Measurements from ENCODE around the gene CLDN16. TPM values are rescaled to one million over a fixed set of nuclear protein-coding genes. Genes with fewer than 3 reads are reported as not detected.

The CLDN16 gene
- total RNA-seq, 2 donors from 2014 or later = not detected

DNA sequence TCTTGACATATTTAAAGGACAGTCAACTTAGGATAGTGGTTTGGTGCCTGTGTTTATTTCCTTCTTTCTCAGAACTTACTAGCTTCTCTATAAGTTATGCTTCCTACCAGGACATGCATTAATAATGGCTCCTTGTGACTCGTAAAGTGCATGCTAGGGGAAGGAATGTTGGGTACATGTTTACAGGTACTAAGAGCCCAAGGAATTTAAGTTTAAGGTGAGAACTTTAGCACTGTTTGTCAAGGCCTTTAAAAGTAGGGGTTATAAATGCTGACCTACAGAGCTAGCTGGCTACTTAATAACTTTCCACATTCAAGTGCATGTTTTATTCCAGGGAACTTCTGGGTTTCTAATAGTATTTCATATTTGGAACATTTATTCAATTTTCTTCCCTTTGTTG, 61.8 kb downstream of the CLDN16 start, which contains the start of gene TMEM207:
TSS of gene TMEM207 (minus strand) at position 101 of the 400 bp plus-strand sequence. CDS start at position 9, 92 bp downstream.
- Histone ChIP-seq H3K4me3 (no peak within 1 kb of the TSS), H3K9me3 (no peaks in the 10 kb centered on the region), H3K36me3 (no peaks in the 10 kb centered on the region), H3K27me3 (replicated peaks; ENCODE audit: insufficient read depth) (no peaks in the 10 kb centered on the region), H3K27ac (no peak within 1 kb of the TSS), H3K4me1 (ENCODE audit: control insufficient read depth in 1 of 2, low read depth in 2 of 2) (no peaks in the 10 kb centered on the region)
- TF ChIP-seq, protein P1, sequence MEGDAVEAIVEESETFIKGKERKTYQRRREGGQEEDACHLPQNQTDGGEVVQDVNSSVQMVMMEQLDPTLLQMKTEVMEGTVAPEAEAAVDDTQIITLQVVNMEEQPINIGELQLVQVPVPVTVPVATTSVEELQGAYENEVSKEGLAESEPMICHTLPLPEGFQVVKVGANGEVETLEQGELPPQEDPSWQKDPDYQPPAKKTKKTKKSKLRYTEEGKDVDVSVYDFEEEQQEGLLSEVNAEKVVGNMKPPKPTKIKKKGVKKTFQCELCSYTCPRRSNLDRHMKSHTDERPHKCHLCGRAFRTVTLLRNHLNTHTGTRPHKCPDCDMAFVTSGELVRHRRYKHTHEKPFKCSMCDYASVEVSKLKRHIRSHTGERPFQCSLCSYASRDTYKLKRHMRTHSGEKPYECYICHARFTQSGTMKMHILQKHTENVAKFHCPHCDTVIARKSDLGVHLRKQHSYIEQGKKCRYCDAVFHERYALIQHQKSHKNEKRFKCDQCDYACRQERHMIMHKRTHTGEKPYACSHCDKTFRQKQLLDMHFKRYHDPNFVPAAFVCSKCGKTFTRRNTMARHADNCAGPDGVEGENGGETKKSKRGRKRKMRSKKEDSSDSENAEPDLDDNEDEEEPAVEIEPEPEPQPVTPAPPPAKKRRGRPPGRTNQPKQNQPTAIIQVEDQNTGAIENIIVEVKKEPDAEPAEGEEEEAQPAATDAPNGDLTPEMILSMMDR (IDR thresholded peaks at IDR 0.05) = no peak
- DNase-seq (ENCODE audit: low spot score) = no peak
- no peak for ATAC-seq (ENCODE audit: insufficient number of reproducible peaks, low FRiP score, low read depth)

DNA sequence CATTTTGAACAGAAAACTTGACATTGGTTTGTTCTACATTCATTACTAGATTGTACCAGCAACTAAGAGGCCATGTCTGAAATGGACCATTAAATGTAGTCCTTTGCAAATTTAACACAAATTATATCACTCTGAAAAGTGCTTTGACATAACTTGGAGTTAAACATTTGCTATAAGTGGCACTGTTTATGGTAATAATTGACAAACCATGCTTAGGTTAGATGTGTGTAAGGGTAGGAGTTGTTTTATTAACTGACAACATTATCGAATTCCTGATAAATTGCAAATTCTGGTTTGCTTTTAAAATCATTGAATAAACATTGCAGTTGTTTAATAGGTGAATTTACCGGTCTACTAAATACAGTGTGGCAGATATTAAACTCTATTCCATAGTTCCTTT, 67.9 kb downstream of the CLDN16 start:
- Histone ChIP-seq H3K36me3 (no peaks in the 10 kb centered on the region), H3K9me3 (no peaks in the 10 kb centered on the region), H3K27me3 (replicated peaks; ENCODE audit: insufficient read depth) (no peaks in the 10 kb centered on the region), H3K4me1 (ENCODE audit: control insufficient read depth in 1 of 2, low read depth in 2 of 2) (no peaks in the 10 kb centered on the region), H3K27ac (no peak overlapping the region), H3K4me3 (no peak overlapping the region)
- DNase-seq (ENCODE audit: low spot score) (no peak), ATAC-seq (ENCODE audit: insufficient number of reproducible peaks, low FRiP score, low read depth) (no peak)
- TF ChIP-seq, protein P1 (IDR thresholded peaks at IDR 0.05) = no peak

DNA sequence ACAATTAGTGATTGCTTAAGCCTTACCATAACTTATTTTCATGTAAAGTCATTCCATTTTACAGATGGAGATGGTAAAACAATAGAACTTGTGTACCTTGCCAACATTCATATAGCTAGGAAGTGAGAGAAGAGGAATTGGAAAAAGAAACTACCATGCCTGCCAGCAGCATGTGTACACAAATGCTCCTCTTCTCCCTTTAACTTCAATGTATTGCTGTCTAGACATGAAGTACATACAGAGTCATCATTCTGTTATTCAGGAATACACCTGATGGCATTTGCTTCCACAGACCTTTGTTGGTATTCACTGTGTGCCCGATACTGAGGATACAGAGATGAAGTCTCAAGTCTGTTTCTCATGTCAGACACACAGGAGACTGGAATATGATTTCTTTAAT, 68.8 kb downstream of the CLDN16 start:
- Histone ChIP-seq H3K4me3 (no peak overlapping the region), H3K4me1 (ENCODE audit: control insufficient read depth in 1 of 2, low read depth in 2 of 2) (no peaks in the 10 kb centered on the region), H3K27me3 (replicated peaks; ENCODE audit: insufficient read depth) (no peaks in the 10 kb centered on the region), H3K9me3 (no peaks in the 10 kb centered on the region), H3K27ac (no peak overlapping the region), H3K36me3 (no peaks in the 10 kb centered on the region)
- DNase-seq (ENCODE audit: low spot score) (no peak), ATAC-seq (ENCODE audit: insufficient number of reproducible peaks, low FRiP score, low read depth) (no peak)
- TF ChIP-seq, protein P1 (IDR thresholded peaks at IDR 0.05) = no peak

DNA sequence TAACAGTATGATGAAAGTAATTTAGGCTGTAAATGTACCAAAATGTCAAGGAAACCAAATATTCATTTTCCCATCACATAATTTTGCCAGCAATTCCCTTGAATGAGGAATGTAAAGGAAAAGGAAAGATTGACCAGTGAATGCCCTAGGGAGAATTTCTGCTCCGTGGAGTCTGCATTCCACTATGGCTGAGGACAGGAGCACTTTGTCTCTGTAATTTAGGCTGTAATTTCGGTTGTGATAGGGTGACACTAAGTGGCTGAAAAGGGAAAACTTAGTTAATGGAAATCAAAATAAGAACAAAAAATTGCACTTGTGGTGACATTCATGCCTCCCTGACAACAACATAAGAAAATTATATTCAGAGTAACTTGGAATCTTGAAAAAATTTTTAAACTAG, 70.1 kb downstream of the CLDN16 start:
- TF ChIP-seq, protein P1 (IDR thresholded peaks at IDR 0.05) = no peak
- Histone ChIP-seq H3K9me3 (no peaks in the 10 kb centered on the region), H3K36me3 (no peaks in the 10 kb centered on the region), H3K27ac (no peak overlapping the region), H3K4me1 (ENCODE audit: control insufficient read depth in 1 of 2, low read depth in 2 of 2) (no peaks in the 10 kb centered on the region), H3K27me3 (replicated peaks; ENCODE audit: insufficient read depth) (no peaks in the 10 kb centered on the region), H3K4me3 (no peak overlapping the region)
- no peak for DNase-seq (ENCODE audit: low spot score)
- ATAC-seq (ENCODE audit: insufficient number of reproducible peaks, low FRiP score, low read depth) = no peak

Other genes with a start within 250 kb of the CLDN16 start
- gene CLDN1, start 65.7 kb upstream of the CLDN16 start, total RNA-seq = 1 to 10 TPM in 1 of 2 donors, under 1 TPM in 1; 0.21 to 2.0 TPM
- not detected for gene TMEM207, start 61.7 kb downstream of the CLDN16 start, total RNA-seq
- gene IL1RAP, start 125.9 kb downstream of the CLDN16 start, total RNA-seq = 10 to 100 TPM; 19.8 to 32.9 TPM